GM18520 (cell line): ENCODE data around the gene MIP.
"Not testable (repeated sequence)": the region's sequence is repeated elsewhere in the genome, so short reads cannot be mapped to it uniquely, and the experiment has no call there.

Experiments
- ATAC-seq: cut with Tn5 transposase; IDR thresholded peaks from one replicate; pipeline ENCODE4 v1.9.1; 2021; ENCODE audit not compliant: unreplicated experiment

Gene MIP

DNA sequence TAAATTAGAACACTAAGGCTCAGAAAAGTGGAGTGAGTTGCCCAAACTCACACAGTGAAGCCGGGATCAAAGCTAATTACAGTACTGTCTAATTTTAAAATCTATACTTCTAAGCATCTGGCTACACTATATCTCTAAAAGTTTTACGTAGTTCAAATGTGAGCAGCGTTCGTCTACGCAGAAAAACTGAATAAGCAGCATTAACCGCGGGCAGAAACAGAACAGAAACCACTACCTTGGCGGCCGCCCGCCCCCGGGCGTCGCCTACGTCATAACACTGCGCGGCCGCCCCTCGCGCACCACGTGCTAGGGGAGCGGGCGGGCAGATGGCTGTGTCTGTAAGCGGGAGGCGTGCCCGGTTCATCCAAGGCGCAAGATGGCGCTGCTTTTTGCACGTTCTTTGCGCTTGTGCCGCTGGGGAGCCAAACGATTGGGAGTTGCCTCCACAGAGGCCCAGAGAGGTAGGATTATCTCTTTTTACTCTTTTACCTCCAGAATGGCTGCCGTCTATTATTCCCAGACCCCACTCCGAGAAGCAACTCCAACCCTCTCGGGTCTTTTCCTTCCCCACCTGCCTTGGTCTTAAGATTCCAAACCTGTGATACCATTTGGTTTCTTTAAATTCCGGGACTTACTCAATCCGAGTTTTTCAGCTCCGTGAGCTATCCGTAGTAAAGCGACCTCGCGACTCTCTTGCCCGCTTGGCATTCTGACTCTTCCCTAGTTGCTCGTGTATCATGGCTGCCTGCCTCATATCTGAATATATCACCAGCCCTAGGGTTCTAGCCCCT, 14.0 kb upstream of the MIP start, which contains the start of gene SPRYD4:
TSS of gene SPRYD4 (plus strand) at position 363 of the 791 bp plus-strand sequence. CDS start at position 377, 14 bp downstream.
- ATAC-seq: peak; percentile 89

DNA sequence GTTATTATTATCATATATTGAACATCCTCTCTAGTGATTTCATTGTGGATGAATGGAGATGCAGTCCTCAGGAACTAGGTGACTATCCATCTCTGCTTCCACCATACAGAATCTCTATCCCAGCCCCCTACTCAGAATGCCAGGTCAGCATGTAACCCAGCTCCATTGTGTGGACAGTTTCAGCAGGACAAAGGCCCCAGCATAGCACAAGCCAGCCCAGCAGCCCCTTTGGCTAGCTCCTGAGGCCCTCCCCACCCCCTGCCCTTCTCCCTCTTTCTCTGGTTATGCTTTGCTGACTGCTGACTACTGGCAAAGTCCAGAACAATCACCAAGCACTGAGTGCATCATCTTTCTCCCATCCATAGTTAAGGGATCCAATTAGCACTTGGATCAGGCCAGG, 8.1 kb upstream of the MIP start:
- no peak for ATAC-seq

- no peak for ATAC-seq
These were observed 7.0 kb upstream of the MIP start for GRCh38 chr12:56461235-56462159.

DNA sequence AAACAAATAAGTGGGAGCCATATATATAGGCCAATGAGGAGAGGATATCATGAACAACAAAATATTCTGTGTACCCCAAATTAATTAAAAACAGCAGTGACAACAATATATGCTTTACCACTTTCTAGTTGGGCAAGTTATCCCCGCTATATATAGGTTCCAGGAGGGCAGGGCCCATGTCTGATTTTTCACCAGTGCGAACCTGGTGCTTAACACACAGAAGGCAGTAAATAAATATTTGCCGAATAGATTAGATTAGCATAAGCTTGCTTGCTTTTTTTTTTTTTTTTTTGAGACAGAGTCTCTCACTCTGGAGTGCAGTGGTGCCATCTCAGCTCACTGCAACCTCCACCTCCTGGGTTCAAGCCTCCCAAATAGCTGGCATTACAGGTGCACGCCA, 3.4 kb upstream of the MIP start:
- ATAC-seq: no peak

DNA sequence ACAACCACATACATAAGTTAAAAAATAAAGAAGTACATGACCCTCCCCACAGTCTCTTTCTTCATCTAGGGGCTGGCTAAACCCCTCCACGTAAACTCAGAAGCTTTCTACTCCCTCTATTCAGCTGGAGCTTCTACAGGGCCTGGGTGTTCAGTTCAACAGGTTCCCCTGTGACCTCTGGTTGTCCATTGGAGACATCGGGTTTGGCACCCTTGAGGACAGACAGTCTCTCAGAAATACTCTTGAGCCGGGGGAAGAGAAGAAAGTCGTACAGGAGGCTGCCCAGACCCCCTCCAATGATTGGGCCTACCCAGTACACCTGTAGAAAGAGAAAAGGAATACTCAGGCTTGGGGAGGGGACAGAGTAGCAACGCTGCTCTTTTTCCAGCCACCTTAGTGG, 3.3 kb downstream of the MIP start:
- ATAC-seq: no peak

- ATAC-seq: no peak
These were observed 4.2 kb downstream of the MIP start for GRCh38 chr12:56450241-56450640.

GRCh38 chr12:56449622-56449984, 4.9 kb downstream of the MIP start:
- ATAC-seq: no peak

- ATAC-seq: peak; percentile 83
These were observed 5.4 kb downstream of the MIP start, which contains the start of gene TIMELESS for GRCh38 chr12:56448860-56449621. Gene TIMELESS, minus strand, starts transcription at chr12:56449426. Its CDS starts 15,256 bp downstream, at chr12:56434170.

DNA sequence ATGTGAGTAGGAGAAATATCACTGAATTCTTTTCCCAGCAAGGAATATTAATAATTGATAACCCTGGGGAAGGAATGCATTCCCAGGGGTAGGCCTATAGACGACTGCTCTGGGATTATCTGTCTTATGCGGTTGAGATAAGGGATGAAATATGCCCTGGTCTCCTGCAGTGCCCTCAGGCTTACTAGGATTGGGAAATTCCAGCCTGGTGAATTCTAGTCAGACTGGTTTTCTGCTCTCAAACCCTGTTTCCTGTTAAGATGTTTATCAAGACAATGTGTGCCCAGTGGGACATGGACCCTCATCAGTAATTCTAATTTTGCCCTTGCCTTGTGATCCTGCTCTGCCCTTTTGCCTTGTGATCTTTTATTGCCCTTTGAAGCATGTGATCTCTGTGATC, 11.2 kb downstream of the MIP start:
- ATAC-seq: not testable (repeated sequence)

GRCh38 chr12:56437430-56438176, 16.9 kb downstream of the MIP start:
- ATAC-seq: no peak

GRCh38 chr12:56434828-56435227, 19.6 kb downstream of the MIP start:
- ATAC-seq: no peak

GRCh38 chr12:56431850-56432249, 22.6 kb downstream of the MIP start:
- ATAC-seq: no peak

DNA sequence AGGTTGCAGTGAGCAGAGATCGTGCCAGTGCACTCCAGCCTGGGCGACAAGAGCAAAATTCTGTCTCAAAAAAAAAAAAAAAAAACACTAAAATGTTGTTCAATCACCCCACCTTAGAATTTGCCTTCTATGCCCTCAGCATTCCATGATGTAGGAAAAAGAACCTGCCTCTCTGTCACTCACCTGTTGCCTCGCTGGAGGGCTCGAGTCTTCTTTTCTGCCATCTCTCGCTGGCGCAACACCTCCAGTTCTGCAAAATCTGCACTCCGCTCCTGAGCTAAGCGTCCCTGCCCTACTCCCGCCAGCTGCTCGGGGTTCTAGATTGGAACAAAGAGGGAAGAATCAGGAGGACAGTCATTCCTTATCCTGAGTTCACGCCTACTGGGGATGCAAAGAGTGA, 23.2 kb downstream of the MIP start:
- no peak for ATAC-seq

- ATAC-seq: no peak
These were observed 28.5 kb downstream of the MIP start for GRCh38 chr12:56425940-56426438.

- no peak for ATAC-seq
These were observed 29.3 kb downstream of the MIP start for GRCh38 chr12:56425193-56425592.

DNA sequence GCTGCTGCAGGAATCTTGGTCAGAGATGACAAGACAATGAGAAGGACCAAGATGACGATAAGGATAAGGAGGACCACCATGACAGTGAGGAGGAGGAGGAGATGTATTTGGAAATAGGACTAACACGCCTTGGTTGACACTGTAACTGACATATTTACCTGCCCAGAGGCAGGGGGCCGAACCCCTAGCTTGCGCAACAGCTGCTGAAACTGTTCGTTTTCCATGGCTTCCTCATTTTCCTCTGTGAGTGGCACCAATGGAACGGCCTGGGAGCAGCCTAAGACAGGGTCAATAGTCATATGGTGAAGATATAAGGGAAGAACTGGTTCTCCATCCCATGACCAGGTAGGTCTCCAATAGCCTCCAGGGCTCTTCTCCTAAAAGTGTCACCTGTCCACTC, 34.0 kb downstream of the MIP start:
- no peak for ATAC-seq

DNA sequence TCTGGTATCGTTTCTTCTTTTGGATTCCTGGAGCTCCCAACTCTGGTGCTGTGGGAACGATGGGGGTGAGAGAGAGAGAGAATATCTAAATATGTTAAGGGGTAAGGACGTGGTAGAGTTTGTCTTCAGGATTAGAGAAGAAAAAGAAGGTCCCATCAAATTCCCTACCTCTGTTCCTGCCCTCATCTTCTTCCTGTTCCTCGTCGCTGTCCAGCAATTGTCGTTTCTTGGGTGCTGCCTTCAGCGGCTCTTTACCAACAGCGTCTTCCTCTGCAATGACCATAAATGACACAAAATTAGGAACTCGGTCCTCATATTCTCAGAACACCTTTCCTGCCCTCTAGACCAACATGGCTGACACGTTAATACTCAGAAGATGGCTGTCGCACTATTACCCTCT, 36.7 kb downstream of the MIP start:
- ATAC-seq: no peak

DNA sequence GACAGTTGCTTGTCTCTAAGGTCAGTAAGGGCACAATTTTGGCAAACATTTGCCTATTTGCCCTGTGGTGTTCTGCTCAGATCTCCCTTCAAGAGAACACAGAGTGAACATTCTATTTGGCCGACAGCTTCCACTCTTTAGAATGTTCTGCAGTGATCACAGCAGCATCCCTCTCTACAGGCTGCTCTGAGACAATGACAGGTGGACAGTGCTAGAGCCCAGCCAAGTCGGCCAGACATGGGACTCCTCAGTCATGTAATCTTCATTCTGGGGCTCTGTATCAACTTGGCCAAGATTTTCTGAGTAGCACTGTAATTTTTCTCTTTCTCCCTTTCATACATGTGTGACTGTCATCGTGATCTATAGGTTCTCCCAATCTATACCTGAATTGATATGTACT, 40.1 kb downstream of the MIP start:
- no peak for ATAC-seq

GRCh38 chr12:56413392-56413791, 41.1 kb downstream of the MIP start:
- no peak for ATAC-seq
